H1 (cell line): ENCODE results near the gene PDYN.

Experiments used
- EGR1 ChIP-seq: IDR thresholded peaks from 2 replicates; pipeline ENCODE4 v1.6.1; 2011; ENCODE audit warnings: low read depth, low read length, borderline replicate concordance
- EZH2 ChIP-seq: fragments of 200-600 bp; sonication (generic); IDR thresholded peaks from 2 replicates; pipeline ENCODE4 v1.7.1; 2012; ENCODE audit warnings: low read depth, mild to moderate bottlenecking, moderate library complexity, low read length, inconsistent platforms; ENCODE audit not compliant: severe bottlenecking
- HDAC6 ChIP-seq: IDR thresholded peaks from one replicate; pipeline ENCODE4 v1.7.1; 2012; ENCODE audit warnings: low read depth, mild to moderate bottlenecking, inconsistent platforms, low read length, moderate library complexity
- KDM1A ChIP-seq: fragments of 200-600, 300-600 bp; sonication (generic); IDR thresholded peaks from 2 replicates; pipeline ENCODE4 v1.7.1; 2016; ENCODE audit warnings: mild to moderate bottlenecking, low read length, borderline replicate concordance
- MAX ChIP-seq: IDR thresholded peaks from 2 replicates; pipeline ENCODE4 v1.6.1; 2012; ENCODE audit warnings: inconsistent platforms
- NANOG ChIP-seq: IDR thresholded peaks from 2 replicates; pipeline ENCODE4 v1.6.1; 2011; ENCODE audit warnings: low read length, low read depth, mild to moderate bottlenecking, inconsistent platforms; ENCODE audit not compliant: insufficient read depth, poor library complexity, severe bottlenecking
- POLR2A ChIP-seq, 2 experiments: IDR thresholded peaks; 1 replicate in 1 of 2; 2 replicates in 1 of 2; pipeline ENCODE4 v1.6.1; 2011; ENCODE audit warnings: low read depth in 2 of 2, low read length in 2 of 2, mild to moderate bottlenecking in 2 of 2; ENCODE audit errors: control extremely low read depth in 1 of 2
- RAD21 ChIP-seq, 2 experiments: IDR thresholded peaks in 1 of 2; conservative IDR thresholded peaks in 1 of 2; 2 replicates each; pipeline ENCODE4 v1.6.1; 2011; ENCODE audit warnings: low read depth in 2 of 2, low read length in 2 of 2, improper control_type of control experiment in 1 of 2, inconsistent platforms in 1 of 2, mild to moderate bottlenecking in 1 of 2, moderate library complexity in 1 of 2
- SIRT6 ChIP-seq: IDR thresholded peaks from one replicate; pipeline ENCODE4 v1.7.1; 2012; ENCODE audit warnings: low read length, inconsistent platforms
- SP4 ChIP-seq: IDR thresholded peaks from 2 replicates; pipeline ENCODE4 v1.6.1; 2012; ENCODE audit warnings: low read length, inconsistent platforms
- YY1 ChIP-seq: IDR thresholded peaks from 2 replicates; pipeline ENCODE4 v1.6.1; 2011; ENCODE audit warnings: low read depth, mild to moderate bottlenecking, low read length
- ZNF274 ChIP-seq: IDR thresholded peaks from 2 replicates; pipeline ENCODE4 v1.7.0; 2012; ENCODE audit warnings: low read length, borderline replicate concordance; ENCODE audit errors: extremely low read depth
- TF ChIP-seq, protein P1 (sequence below), 3 experiments: IDR thresholded peaks; 1 replicate in 2 of 3; 2 replicates in 1 of 3; pipeline versions ENCODE4 v1.5.1 to v1.6.1; 2011; ENCODE audit warnings: low read length in 3 of 3, mild to moderate bottlenecking in 3 of 3, inconsistent platforms in 2 of 3, low read depth in 1 of 3, moderate library complexity in 1 of 3; ENCODE audit not compliant: insufficient read depth in 1 of 3; ENCODE audit errors: control extremely low read depth in 1 of 3
- TF ChIP-seq, protein P2 (sequence below): IDR thresholded peaks from 2 replicates; pipeline ENCODE4 v1.6.1; 2011; ENCODE audit warnings: low read length, improper control_type of control experiment

- no peak for TF ChIP-seq HDAC6
- no peak for TF ChIP-seq POLR2A (IDR thresholded peaks at IDR 0.05; ENCODE audit: control extremely low read depth in 1 of 2, low read depth in 2 of 2, low read length in 2 of 2)
- TF ChIP-seq, protein P1, sequence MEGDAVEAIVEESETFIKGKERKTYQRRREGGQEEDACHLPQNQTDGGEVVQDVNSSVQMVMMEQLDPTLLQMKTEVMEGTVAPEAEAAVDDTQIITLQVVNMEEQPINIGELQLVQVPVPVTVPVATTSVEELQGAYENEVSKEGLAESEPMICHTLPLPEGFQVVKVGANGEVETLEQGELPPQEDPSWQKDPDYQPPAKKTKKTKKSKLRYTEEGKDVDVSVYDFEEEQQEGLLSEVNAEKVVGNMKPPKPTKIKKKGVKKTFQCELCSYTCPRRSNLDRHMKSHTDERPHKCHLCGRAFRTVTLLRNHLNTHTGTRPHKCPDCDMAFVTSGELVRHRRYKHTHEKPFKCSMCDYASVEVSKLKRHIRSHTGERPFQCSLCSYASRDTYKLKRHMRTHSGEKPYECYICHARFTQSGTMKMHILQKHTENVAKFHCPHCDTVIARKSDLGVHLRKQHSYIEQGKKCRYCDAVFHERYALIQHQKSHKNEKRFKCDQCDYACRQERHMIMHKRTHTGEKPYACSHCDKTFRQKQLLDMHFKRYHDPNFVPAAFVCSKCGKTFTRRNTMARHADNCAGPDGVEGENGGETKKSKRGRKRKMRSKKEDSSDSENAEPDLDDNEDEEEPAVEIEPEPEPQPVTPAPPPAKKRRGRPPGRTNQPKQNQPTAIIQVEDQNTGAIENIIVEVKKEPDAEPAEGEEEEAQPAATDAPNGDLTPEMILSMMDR (IDR thresholded peaks at IDR 0.05; ENCODE audit: control extremely low read depth in 1 of 3, insufficient read depth in 1 of 3, low read depth in 1 of 3, low read length in 3 of 3) = no peak
- TF ChIP-seq NANOG = no peak
- TF ChIP-seq MAX = no peak
- no peak for TF ChIP-seq YY1
- no peak for TF ChIP-seq EZH2
- TF ChIP-seq, protein P2, sequence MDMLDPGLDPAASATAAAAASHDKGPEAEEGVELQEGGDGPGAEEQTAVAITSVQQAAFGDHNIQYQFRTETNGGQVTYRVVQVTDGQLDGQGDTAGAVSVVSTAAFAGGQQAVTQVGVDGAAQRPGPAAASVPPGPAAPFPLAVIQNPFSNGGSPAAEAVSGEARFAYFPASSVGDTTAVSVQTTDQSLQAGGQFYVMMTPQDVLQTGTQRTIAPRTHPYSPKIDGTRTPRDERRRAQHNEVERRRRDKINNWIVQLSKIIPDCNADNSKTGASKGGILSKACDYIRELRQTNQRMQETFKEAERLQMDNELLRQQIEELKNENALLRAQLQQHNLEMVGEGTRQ = no peak
- TF ChIP-seq SP4 = no peak
- TF ChIP-seq KDM1A = no peak
- TF ChIP-seq ZNF274 = no peak
- TF ChIP-seq SIRT6 = no peak
- no peak for TF ChIP-seq EGR1
- no peak for TF ChIP-seq RAD21 (IDR thresholded peaks at IDR 0.05 in 1 of 2, conservative IDR thresholded peaks at IDR 0.05 in 1 of 2; ENCODE audit: low read depth in 2 of 2, low read length in 2 of 2)
Measured at GRCh38 chr20:1928782-1929181, 65.1 kb downstream of the PDYN start.
